GM12801 (cell line): ENCODE data around the gene RPL19.

Experiments
- CTCF ChIP-seq: IDR thresholded peaks from one replicate; pipeline ENCODE4 v1.5.1; 2011; ENCODE audit warnings: control low read depth; ENCODE audit not compliant: insufficient read length; ENCODE audit errors: extremely low read depth

Gene RPL19

DNA sequence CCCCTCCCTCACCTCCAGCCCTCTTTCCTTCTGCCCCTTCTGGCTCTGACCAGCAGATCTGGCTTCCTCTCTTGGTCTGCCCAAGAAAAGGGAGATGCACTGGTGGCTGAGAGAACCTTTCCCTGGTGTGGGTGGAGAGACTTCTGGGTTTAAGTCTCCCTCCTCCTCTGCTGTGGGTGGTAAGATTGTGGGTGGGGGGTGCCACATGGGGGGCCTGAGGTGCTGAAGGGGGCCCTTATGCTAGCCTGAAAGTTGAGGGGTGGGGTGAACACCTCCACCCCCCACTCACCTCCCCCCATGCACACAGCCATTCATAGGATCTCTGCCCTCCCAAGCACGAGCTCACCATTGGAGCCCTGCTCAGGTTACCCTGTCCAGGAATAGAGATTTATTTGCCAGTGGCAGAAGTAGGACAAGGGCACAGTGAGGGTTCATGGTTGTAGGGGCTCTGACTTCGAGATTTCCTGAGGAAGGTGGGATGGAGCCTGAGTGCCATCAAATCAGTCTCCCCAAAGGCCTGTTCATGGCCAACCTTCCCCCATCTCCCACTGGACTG is 27.4 kb downstream of the RPL19 start:
- TF ChIP-seq CTCF: no peak

DNA sequence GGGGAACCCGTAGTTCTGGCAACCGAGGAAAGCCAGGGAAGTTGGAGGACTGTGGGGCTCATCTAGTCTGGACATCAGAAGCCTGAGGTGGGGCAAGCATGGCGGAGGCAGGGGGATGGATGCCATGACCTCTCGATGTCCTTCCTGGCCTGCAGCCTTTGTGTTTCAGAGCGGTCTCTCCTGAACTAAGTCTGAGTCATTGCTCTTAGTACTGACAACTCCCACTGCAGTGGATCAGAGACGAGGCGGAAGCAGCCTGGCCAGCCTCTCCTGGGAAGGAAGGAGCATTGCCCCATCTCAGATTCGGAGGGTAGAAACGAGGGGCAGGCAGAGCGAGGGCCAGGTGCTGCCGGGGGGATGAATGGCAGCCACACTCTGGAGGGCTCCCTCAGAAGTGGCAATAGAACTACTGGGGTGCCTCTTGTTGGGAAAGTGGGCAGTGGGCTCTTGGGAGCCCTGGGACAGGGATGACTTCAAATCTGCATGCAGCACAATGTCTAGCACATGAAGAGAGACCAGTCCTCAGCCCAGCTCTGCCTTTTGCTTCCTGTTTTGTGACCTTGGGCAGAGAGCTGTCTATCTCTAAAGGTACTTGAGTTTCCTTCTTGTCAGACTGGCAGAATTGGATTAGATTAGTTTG is 29.3 kb downstream of the RPL19 start:
- TF ChIP-seq CTCF: no peak

GRCh38 chr17:39230361-39230760 is 30.3 kb downstream of the RPL19 start:
- no peak for TF ChIP-seq CTCF

DNA sequence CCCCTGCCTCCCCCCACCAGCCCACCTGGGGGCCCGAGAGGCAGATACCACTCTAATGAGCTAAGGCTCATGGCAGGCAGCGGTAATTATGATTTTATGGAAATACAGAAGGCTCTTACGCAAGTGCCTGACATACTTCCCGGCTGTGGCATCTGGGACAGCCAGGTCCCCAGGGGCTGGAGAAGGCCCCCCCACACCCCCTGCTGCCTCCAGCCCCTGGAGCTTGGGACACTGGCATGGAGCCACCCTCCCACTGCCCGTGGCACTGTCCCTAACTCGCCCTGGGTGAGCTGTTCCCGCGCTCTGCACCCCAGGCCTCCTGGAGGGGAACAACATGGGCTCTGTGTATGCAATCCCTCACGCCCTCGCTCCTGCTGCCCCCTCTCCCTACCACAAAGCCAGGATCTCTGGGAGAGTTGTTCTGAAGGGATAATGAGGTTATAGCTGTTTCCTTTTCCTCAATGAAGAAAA is 31.0 kb downstream of the RPL19 start:
- no peak for TF ChIP-seq CTCF

GRCh38 chr17:39231591-39232551 is 31.8 kb downstream of the RPL19 start:
- no peak for TF ChIP-seq CTCF

DNA sequence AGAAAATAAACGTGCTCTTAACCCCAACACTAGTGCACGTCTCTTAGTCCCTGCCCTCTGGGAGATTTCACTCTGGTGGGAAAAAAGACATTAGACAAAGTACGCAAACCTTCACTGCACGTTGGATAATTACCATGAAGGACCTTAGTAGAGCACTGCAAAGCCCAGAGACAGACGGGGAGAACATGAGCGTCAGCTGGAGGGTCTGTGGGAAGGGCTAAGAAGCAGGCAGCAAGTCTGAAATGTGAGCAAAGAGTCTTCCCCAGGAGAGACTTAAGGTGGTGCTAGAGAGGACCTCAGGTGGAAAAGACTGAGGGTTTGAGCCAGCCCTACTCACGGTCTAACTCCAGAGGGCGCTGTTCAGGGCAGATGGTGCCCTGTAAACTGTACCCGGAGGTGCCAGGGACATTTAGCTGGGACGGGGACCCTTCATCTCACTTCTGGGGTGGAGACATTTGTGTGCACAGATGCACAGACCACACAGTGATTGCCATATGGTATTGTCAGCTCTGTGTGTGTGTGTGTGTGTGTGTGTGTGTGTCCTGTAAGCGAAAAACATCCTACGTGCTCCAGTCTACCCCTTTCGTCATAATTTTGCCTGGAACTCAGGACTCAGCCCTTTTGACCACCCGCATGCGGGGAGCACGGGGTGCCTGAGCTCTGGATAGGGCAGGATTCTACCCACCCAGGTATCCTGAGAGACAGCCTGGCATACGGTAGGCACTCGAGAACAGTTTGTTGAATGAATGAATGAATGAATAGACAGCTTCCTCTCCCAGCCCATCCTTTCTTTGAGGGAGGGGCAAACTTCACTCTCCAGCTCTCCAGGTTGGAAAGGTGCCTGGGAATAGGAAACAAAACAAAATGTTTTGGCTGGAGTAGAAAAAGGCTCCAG is 35.7 kb downstream of the RPL19 start:
- no peak for TF ChIP-seq CTCF
